Progenitor cell of endocrine pancreas (in vitro differentiated cells): ENCODE data around the gene DAB1. TPM values are rescaled to one million over a fixed set of nuclear protein-coding genes. Genes with fewer than 3 reads are reported as not detected.

Source experiments
- DNase-seq: peaks from one replicate; pipeline ENCODE4 v3.0.0; 2021; ENCODE audit warnings: low spot score; ENCODE audit not compliant: unreplicated experiment
- H3K27ac Mint-ChIP-seq: 2 replicates; pipeline ENCODE4 v1.8.0; 2021; ENCODE audit warnings: mild to moderate bottlenecking, moderate library complexity, mixed read lengths
- H3K27me3 Mint-ChIP-seq: 2 replicates; pipeline ENCODE4 v1.8.0; 2021; ENCODE audit warnings: mixed read lengths
- H3K36me3 Mint-ChIP-seq: 2 replicates; pipeline ENCODE4 v1.8.0; 2022; ENCODE audit warnings: mixed read lengths; ENCODE audit not compliant: insufficient read depth
- H3K4me1 Mint-ChIP-seq: 2 replicates; pipeline ENCODE4 v1.8.0; 2021; ENCODE audit warnings: low read depth, mixed read lengths
- H3K4me3 Mint-ChIP-seq: 2 replicates; pipeline ENCODE4 v1.8.0; 2021; ENCODE audit warnings: low read depth, mild to moderate bottlenecking, moderate library complexity, mixed read lengths
- H3K9me3 Mint-ChIP-seq: 2 replicates; pipeline ENCODE4 v1.8.0; 2021; ENCODE audit warnings: low read depth, mixed read lengths
- CTCF ChIP-seq: fragments of 200-600 bp; sonication (generic); IDR thresholded peaks from one replicate; pipeline ENCODE4 v1.5.0; 2021; ENCODE audit warnings: antibody characterized with exemption, mild to moderate bottlenecking; ENCODE audit not compliant: unreplicated experiment
- total RNA-seq: library from RNA; stranded (reverse); gene quantifications from 2 replicates; pipeline ENCODE4 v1.2.1, GENCODE V29; 2021

Gene DAB1
- total RNA-seq, 1 donor from 2014 or later: 4.8 TPM

GRCh38 chr1:57304591-57304990 lies 119.3 kb downstream of the DAB1 start:
- no peak for DNase-seq
- H3K9me3 Mint-ChIP-seq: peaks cover 5% of the 10 kb centered on the region
- peaks cover 26% of the 10 kb centered on the region for H3K4me1 Mint-ChIP-seq
- no peaks in the 10 kb centered on the region for H3K36me3 Mint-ChIP-seq
- H3K27me3 Mint-ChIP-seq: peaks cover 5% of the 10 kb centered on the region
- TF ChIP-seq CTCF: no peak
- no peak overlapping the region for H3K27ac Mint-ChIP-seq
- H3K4me3 Mint-ChIP-seq: no peak overlapping the region

DNA sequence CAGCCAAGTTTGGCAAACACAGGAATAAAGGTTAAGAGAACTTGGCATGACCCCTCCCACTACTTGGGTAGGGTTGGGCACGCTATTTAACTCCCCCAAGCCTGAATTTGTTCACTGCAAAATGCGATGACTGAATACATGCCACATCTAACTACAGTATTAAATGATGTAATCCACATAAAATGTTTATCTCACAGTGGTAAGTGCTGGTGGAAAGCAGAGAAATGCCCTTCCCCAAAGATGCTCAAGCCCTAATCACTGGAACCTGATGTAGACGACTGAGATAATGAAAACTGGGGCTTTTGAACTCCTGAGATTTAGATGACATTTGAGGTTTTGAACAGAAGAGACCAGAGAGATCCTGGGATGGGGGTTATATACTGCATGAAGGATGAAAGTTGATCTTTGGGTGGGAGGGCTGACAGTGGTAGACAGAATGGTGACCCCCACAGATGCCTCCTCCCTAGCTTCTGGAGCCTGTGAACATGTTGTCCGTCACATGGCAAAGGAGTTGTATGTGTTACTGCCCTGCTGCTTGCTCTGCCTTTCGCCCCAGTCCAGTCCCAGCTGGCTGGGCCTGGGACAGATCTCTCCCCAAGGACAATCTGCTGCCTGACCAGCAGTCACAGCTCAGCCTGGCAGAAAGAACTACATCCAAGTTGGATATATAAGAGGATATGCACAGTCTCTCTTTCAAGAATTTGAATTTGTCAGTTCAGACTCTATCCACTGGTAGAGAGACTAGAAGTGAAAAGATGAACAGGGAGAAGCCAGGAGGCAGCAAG lies 120.9 kb downstream of the DAB1 start:
- no peak for TF ChIP-seq CTCF
- Mint-ChIP-seq H3K36me3 (no peaks in the 10 kb centered on the region), H3K9me3 (peaks cover 5% of the 10 kb centered on the region), H3K27me3 (peaks cover 5% of the 10 kb centered on the region), H3K27ac (no peak overlapping the region), H3K4me1 (peaks cover 17% of the 10 kb centered on the region), H3K4me3 (no peak overlapping the region)
- no peak for DNase-seq

DNA sequence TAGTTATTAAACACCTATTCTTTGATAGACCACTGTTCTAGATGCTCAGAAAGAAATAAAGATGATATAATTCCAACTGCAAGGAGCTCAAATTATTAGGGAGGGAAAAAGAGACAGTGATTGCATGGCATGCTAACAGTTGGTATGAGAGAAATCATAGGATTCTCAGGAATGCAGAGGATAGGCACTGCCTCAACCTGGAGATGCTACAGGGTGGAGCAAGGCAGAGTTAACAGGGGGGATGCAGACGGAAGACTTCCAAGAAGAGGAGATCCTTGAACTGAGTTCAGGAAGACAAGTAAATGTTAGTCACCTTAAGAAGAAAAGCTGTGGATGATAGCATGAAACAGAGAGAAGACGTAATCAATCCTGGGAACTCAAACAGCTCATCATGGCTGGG lies 123.7 kb downstream of the DAB1 start:
- no peak overlapping the region for H3K27ac Mint-ChIP-seq
- no peaks in the 10 kb centered on the region for H3K36me3 Mint-ChIP-seq
- H3K4me3 Mint-ChIP-seq: no peak overlapping the region
- TF ChIP-seq CTCF: no peak
- peaks cover 17% of the 10 kb centered on the region for H3K4me1 Mint-ChIP-seq
- H3K9me3 Mint-ChIP-seq: no peaks in the 10 kb centered on the region
- H3K27me3 Mint-ChIP-seq: peaks cover 5% of the 10 kb centered on the region
- DNase-seq: no peak

DNA sequence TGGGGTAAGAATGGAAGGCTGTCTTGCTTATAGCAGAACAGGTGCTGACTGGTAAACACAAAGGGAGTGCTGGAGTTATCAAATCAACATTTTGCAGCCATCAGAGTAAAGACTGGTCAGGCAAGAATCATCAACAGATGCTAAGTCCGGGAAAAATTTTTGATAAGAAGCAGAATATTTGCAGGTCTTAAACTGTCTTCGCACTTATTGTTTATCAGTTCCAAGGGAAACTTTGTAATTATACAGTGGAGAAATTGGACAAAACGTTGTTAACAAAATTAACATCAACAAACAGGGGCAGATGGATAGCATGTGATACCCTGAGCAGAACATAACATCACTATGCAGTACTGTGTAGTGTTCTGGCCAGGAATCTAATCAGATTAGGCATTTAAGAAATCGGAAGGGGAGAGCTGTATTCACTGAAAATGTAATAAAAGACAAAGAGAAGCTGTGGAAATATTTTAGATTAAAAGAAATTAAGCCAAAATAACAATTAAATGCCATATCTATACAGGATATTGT lies 127.1 kb downstream of the DAB1 start:
- no peak for TF ChIP-seq CTCF
- Mint-ChIP-seq H3K27ac (no peak overlapping the region), H3K9me3 (no peaks in the 10 kb centered on the region), H3K36me3 (no peaks in the 10 kb centered on the region), H3K4me1 (peaks cover 11% of the 10 kb centered on the region), H3K27me3 (no peaks in the 10 kb centered on the region), H3K4me3 (no peak overlapping the region)
- no peak for DNase-seq

GRCh38 chr1:57295326-57295725 lies 128.5 kb downstream of the DAB1 start:
- H3K27me3 Mint-ChIP-seq: no peaks in the 10 kb centered on the region
- no peaks in the 10 kb centered on the region for H3K36me3 Mint-ChIP-seq
- H3K4me1 Mint-ChIP-seq: no peaks in the 10 kb centered on the region
- no peak overlapping the region for H3K4me3 Mint-ChIP-seq
- H3K9me3 Mint-ChIP-seq: no peaks in the 10 kb centered on the region
- TF ChIP-seq CTCF: no peak
- DNase-seq: no peak
- H3K27ac Mint-ChIP-seq: no peak overlapping the region
